ENCODE data around the gene SNCG.

SNCG gene

DNA sequence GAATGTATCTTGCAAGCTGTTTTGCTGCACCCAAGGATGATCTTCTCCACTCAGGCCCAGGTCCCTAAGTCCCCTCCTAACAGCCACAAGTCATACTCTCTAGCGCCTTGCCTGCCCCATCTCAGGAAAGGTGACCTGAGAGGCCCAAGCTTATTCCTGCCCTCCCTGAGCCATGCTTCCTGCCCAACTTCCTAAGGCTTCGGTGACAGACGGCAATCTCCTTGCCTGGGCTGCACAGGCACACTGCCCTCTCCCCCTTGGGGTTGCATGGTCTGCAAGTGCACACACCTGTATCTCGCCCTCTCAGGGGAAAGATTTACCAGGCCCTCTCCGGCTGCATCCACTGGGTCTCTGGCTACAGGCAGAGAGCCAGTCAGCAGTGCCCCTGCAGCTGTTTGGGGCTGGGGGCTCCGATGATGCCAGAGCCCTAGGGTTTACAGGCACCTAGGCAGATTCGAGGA is 9.1 kb downstream of the SNCG start:
- H3K4me3 ChIP-seq (ENCODE audit: low read depth, low read length) = no peak overlapping the region
- DNase-seq (ENCODE audit: low read depth) = no peak
- no peak for TF ChIP-seq CTCF (IDR thresholded peaks at IDR 0.05; ENCODE audit: control insufficient read depth, extremely low read depth, insufficient read depth)

DNA sequence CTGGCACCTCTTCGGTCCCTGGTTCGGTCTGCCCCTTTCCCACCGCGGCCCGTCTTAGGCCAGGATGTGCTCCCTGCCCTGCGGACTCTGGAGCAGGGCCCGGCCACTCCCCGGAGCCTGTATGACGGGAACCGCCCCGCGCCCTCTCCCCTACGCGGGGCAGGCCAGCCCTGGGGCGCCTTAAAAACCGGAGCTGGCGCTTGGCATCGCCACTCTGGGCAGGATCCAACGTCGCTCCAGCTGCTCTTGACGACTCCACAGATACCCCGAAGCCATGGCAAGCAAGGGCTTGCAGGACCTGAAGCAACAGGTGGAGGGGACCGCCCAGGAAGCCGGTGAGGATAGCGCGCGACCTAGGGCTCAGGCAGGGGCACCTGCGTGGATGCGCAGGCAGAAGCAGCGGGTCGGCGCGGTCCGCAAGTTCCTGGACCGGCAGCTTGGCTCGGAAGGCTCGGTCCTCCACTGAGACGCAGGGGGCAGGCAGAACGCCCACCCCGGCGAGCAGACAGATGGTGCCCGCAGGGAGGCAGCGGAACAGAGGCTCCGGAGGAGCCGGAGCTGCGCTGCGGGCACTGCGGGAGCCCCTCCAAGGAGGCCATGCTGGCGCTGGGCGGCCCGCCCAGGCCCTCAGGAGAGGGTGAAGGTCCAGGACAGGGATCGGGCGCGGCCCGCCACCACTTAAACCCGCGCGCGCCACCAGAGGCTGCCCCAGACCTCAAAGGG is 10.0 kb downstream of the SNCG start, which contains the start of gene ADIRF:
TSS of gene ADIRF (plus strand) at position 212 of the 723 bp plus-strand sequence. CDS start at position 275, 63 bp downstream.
- TF ChIP-seq CTCF (IDR thresholded peaks at IDR 0.05; ENCODE audit: control insufficient read depth, extremely low read depth, insufficient read depth) = no peak
- no peak for DNase-seq (ENCODE audit: low read depth)
- H3K4me3 ChIP-seq (ENCODE audit: low read depth, low read length) = no peak within 1 kb of the TSS

DNA sequence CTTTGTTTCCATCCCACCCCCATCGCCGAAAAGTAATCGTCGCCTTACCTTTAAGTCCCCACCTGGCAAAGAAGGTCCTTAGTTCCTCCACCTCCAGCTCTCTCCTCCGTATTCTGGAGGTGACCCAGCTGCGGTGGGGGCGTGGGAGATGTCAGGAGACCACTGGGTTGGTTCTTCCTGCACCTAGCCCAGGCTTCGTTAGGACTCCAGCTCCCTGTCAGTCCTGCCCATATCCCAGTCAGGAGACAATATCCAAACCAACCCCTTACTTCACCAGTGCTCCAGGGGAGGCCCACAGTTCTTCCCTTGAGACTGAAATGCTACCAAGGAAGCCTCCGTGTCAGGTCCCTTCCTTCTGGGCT is 10.6 kb downstream of the SNCG start:
- no peak for DNase-seq (ENCODE audit: low read depth)
- TF ChIP-seq CTCF (IDR thresholded peaks at IDR 0.05; ENCODE audit: control insufficient read depth, extremely low read depth, insufficient read depth) = no peak
- no peak overlapping the region for H3K4me3 ChIP-seq (ENCODE audit: low read depth, low read length)

GRCh38 chr10:86969421-86970041 is 11.1 kb downstream of the SNCG start:
- DNase-seq (ENCODE audit: low read depth) = no peak
- H3K4me3 ChIP-seq (ENCODE audit: low read depth, low read length) = no peak overlapping the region
- TF ChIP-seq CTCF (IDR thresholded peaks at IDR 0.05; ENCODE audit: control insufficient read depth, extremely low read depth, insufficient read depth) = no peak

GRCh38 chr10:86970162-86970981 is 12.0 kb downstream of the SNCG start:
- no peak for TF ChIP-seq CTCF (IDR thresholded peaks at IDR 0.05; ENCODE audit: control insufficient read depth, extremely low read depth, insufficient read depth)
- DNase-seq (ENCODE audit: low read depth) = no peak
- H3K4me3 ChIP-seq (ENCODE audit: low read depth, low read length) = no peak overlapping the region

DNA sequence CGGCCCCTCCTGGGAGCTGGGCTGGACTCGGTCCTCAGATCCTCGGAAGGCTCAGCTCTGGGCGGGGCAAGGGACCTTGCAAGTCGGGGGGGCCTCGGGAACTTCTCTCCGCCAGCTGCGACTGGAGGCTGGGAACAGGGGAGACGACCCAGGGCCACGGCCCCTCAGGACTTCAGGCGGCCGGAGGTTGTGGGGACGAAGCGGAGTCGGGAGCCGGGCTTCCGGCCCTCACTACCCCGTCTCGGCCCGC is 12.5 kb downstream of the SNCG start:
- no peak for TF ChIP-seq CTCF (IDR thresholded peaks at IDR 0.05; ENCODE audit: control insufficient read depth, extremely low read depth, insufficient read depth)

More for the DNA sequence above, 12.5 kb downstream of the SNCG start:
- DNase-seq (ENCODE audit: low read depth) = no peak
- H3K4me3 ChIP-seq (ENCODE audit: low read depth, low read length) = no peak overlapping the region
